Measurements from ENCODE around the gene RNF8.

GRCh38 chr6:37435816-37436215 is 82.0 kb downstream of the RNF8 start:
- TF ChIP-seq BACH2 (CRISPR knock-in tag; IDR thresholded peaks at IDR 0.05; ENCODE audit: borderline replicate concordance) (no peak), CSDC2 (CRISPR knock-in tag; IDR thresholded peaks at IDR 0.05) (no peak), ZFP30 (CRISPR knock-in tag; IDR thresholded peaks at IDR 0.05) (no peak), ESRRG (CRISPR knock-in tag; IDR thresholded peaks at IDR 0.05) (no peak), ARNTL (CRISPR knock-in tag; IDR thresholded peaks at IDR 0.05; ENCODE audit: borderline replicate concordance, low read depth) (no peak), GLIS3 (CRISPR knock-in tag; IDR thresholded peaks at IDR 0.05) (no peak), SNAI2 (CRISPR knock-in tag; IDR thresholded peaks at IDR 0.05) (no peak), ISL1 (CRISPR knock-in tag; IDR thresholded peaks at IDR 0.05) (no peak), RARB (CRISPR knock-in tag; IDR thresholded peaks at IDR 0.05) (no peak)
- TF ChIP-seq, protein P1, sequence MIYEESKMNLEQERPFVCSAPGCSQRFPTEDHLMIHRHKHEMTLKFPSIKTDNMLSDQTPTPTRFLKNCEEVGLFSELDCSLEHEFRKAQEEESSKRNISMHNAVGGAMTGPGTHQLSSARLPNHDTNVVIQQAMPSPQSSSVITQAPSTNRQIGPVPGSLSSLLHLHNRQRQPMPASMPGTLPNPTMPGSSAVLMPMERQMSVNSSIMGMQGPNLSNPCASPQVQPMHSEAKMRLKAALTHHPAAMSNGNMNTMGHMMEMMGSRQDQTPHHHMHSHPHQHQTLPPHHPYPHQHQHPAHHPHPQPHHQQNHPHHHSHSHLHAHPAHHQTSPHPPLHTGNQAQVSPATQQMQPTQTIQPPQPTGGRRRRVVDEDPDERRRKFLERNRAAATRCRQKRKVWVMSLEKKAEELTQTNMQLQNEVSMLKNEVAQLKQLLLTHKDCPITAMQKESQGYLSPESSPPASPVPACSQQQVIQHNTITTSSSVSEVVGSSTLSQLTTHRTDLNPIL (CRISPR knock-in tag; IDR thresholded peaks at IDR 0.05; ENCODE audit: low read depth), result no peak
- TF ChIP-seq, protein P2, sequence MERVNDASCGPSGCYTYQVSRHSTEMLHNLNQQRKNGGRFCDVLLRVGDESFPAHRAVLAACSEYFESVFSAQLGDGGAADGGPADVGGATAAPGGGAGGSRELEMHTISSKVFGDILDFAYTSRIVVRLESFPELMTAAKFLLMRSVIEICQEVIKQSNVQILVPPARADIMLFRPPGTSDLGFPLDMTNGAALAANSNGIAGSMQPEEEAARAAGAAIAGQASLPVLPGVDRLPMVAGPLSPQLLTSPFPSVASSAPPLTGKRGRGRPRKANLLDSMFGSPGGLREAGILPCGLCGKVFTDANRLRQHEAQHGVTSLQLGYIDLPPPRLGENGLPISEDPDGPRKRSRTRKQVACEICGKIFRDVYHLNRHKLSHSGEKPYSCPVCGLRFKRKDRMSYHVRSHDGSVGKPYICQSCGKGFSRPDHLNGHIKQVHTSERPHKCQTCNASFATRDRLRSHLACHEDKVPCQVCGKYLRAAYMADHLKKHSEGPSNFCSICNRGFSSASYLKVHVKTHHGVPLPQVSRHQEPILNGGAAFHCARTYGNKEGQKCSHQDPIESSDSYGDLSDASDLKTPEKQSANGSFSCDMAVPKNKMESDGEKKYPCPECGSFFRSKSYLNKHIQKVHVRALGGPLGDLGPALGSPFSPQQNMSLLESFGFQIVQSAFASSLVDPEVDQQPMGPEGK (CRISPR knock-in tag; IDR thresholded peaks at IDR 0.05; ENCODE audit: borderline replicate concordance), result no peak
- TF ChIP-seq, protein P3, sequence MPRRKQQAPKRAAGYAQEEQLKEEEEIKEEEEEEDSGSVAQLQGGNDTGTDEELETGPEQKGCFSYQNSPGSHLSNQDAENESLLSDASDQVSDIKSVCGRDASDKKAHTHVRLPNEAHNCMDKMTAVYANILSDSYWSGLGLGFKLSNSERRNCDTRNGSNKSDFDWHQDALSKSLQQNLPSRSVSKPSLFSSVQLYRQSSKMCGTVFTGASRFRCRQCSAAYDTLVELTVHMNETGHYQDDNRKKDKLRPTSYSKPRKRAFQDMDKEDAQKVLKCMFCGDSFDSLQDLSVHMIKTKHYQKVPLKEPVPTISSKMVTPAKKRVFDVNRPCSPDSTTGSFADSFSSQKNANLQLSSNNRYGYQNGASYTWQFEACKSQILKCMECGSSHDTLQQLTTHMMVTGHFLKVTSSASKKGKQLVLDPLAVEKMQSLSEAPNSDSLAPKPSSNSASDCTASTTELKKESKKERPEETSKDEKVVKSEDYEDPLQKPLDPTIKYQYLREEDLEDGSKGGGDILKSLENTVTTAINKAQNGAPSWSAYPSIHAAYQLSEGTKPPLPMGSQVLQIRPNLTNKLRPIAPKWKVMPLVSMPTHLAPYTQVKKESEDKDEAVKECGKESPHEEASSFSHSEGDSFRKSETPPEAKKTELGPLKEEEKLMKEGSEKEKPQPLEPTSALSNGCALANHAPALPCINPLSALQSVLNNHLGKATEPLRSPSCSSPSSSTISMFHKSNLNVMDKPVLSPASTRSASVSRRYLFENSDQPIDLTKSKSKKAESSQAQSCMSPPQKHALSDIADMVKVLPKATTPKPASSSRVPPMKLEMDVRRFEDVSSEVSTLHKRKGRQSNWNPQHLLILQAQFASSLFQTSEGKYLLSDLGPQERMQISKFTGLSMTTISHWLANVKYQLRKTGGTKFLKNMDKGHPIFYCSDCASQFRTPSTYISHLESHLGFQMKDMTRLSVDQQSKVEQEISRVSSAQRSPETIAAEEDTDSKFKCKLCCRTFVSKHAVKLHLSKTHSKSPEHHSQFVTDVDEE (CRISPR knock-in tag; IDR thresholded peaks at IDR 0.05), result no peak
